Panc1 (cell line): Measurements from ENCODE around the gene CD84.

Experiments used
- CTCF ChIP-seq: fragments of 450-650 bp; IDR thresholded peaks from 2 replicates; pipeline ENCODE4 v1.5.1; 2017; ENCODE audit warnings: mild to moderate bottlenecking
- POLR2AphosphoS5 ChIP-seq: IDR thresholded peaks from 2 replicates; pipeline ENCODE4 v1.6.1; 2012; ENCODE audit warnings: mild to moderate bottlenecking, low read depth, low read length, moderate library complexity

- TF ChIP-seq POLR2AphosphoS5 (no peak), CTCF (no peak)
These were observed 46.0 kb upstream of the CD84 start for GRCh38 chr1:160625321-160625720.
